Measurements from ENCODE around the gene LRRK1. TPM values are rescaled to one million over a fixed set of nuclear protein-coding genes. Genes with fewer than 3 reads are reported as not detected.

Gene LRRK1
- total and polyA plus RNA-seq, 2 of the 4 experiments (the other 2 are of a cell fraction) = 3.0 to 5.8 TPM

- Histone ChIP-seq H3K4me2 (ENCODE audit: low read depth, low read length) (no peak overlapping the region), H2BK120ac (ENCODE audit: low read depth, low read length) (no peak overlapping the region), H3K56ac (ENCODE audit: extremely low read depth, insufficient read depth, low read length) (no peak overlapping the region), H2BK15ac (ENCODE audit: low read depth, low read length) (no peak overlapping the region), H2BK5ac (ENCODE audit: low read depth, low read length, poor library complexity, severe bottlenecking) (no peak overlapping the region), H3K36me3 (ENCODE audit: control insufficient read depth, insufficient read depth, low read length) (0 out of 2 replicates have a peak, but pooled peaks cover 2% of the 10 kb centered on the region), H3K14ac (replicated peaks; ENCODE audit: low read depth, low read length) (no peak overlapping the region), H2AK5ac (ENCODE audit: low read depth, low read length) (no peak overlapping the region), H3K9me1 (ENCODE audit: insufficient read depth, low read length) (peaks cover 3% of the 10 kb centered on the region; the same call in 1 of the 2 replicates), H3K4ac (ENCODE audit: low read depth, low read length) (no peak overlapping the region), H3K9me3 (ENCODE audit: control insufficient read depth, insufficient read depth, low read length) (peaks cover 6% of the 10 kb centered on the region), H3K27ac (ENCODE audit: insufficient read depth, low read length) (no peak overlapping the region), H4K8ac (ENCODE audit: low read depth in 2 of 2, low read length in 2 of 2) (no peak overlapping the region), H3K4me3 (ENCODE audit: insufficient read depth, low read depth, low read length) (no peak overlapping the region), H3K4me1 (ENCODE audit: control insufficient read depth, insufficient read depth, low read length) (peaks cover 6% of the 10 kb centered on the region), H4K91ac (ENCODE audit: insufficient read depth, low read depth, low read length) (no peak overlapping the region), H3K9ac (ENCODE audit: low read depth, low read length) (no peak overlapping the region), H3K79me1 (ENCODE audit: low read depth in 1 of 2, low read length in 2 of 2) (no peaks in the 10 kb centered on the region), H3K27me3 (ENCODE audit: control insufficient read depth, insufficient read depth, low read length) (no peaks in the 10 kb centered on the region), H3K23ac (ENCODE audit: low read depth, low read length) (no peak overlapping the region), H4K20me1 (ENCODE audit: insufficient read depth, low read length) (no peaks in the 10 kb centered on the region), H4K5ac (ENCODE audit: low read depth, low read length) (no peak overlapping the region), H2BK20ac (ENCODE audit: low read depth, low read length) (no peak overlapping the region), H3K18ac (ENCODE audit: low read depth, low read length) (no peak overlapping the region), H2AK9ac (replicated peaks; ENCODE audit: low read depth, low read length, poor library complexity) (no peak overlapping the region), H2AFZ (replicated peaks; ENCODE audit: low read length, poor library complexity) (no peak overlapping the region)
- in situ Hi-C loops (cut with MboI; ENCODE audit: low sequenced_read_pairs) (no loop called here), dilution Hi-C loops (cut with HindIII; ENCODE audit: low sequenced_read_pairs, unreplicated experiment) (loop anchor here (25.0 kb wide), 1 partner anchor 364 kb away; no protein-coding TSS in a partner anchor), intact Hi-C loops (cut with micrococcal nuclease) (no loop called here)
- 95% methylated on average over 6 of the region's 6 CpGs; no CpG with 5 or more reads in 1 of the 2 experiments for WGBS, 2 experiments (ENCODE audit: extremely low coverage in 2 of 2, insufficient read length in 1 of 2)
- DNase-seq = no peak
- TF ChIP-seq NFE2L2 (IDR thresholded peaks at IDR 0.05; ENCODE audit: low read depth, low read length) = no peak
- no peak for TF ChIP-seq CTCF (conservative IDR thresholded peaks at IDR 0.05; ENCODE audit: low read depth, low read length)
- no peak for TF ChIP-seq BHLHE40 (IDR thresholded peaks at IDR 0.05; ENCODE audit: low read depth, low read length)
- no peak for TF ChIP-seq USF2 (IDR thresholded peaks at IDR 0.05; ENCODE audit: low read depth, low read length)
- TF ChIP-seq MAFK (IDR thresholded peaks at IDR 0.05; ENCODE audit: low read depth, low read length) = no peak
- TF ChIP-seq SMC3 (IDR thresholded peaks at IDR 0.05; ENCODE audit: low read depth, low read length) = no peak
- TF ChIP-seq ELK1 (IDR thresholded peaks at IDR 0.05; ENCODE audit: borderline replicate concordance, low read depth, low read length) = no peak
- no peak for TF ChIP-seq CEBPB (IDR thresholded peaks at IDR 0.05; ENCODE audit: low read depth, low read length)
- TF ChIP-seq RAD21 (IDR thresholded peaks at IDR 0.05; ENCODE audit: low read length) = no peak
- TF ChIP-seq RFX5 (IDR thresholded peaks at IDR 0.05; ENCODE audit: low read depth, low read length) = no peak
- TF ChIP-seq POLR2A (IDR thresholded peaks at IDR 0.05; ENCODE audit: low read depth, low read length) = no peak
- TF ChIP-seq CHD1 (IDR thresholded peaks at IDR 0.05; ENCODE audit: low read depth, low read length) = no peak
- no peak for TF ChIP-seq MAZ (IDR thresholded peaks at IDR 0.05; ENCODE audit: borderline replicate concordance, low read depth, low read length)
- TF ChIP-seq RCOR1 (IDR thresholded peaks at IDR 0.05; ENCODE audit: insufficient replicate concordance, low read length) = no peak
- TF ChIP-seq MXI1 (IDR thresholded peaks at IDR 0.05; ENCODE audit: borderline replicate concordance, low read depth, low read length) = no peak
- no peak for TF ChIP-seq FOS (IDR thresholded peaks at IDR 0.05; ENCODE audit: low read depth, low read length)
- BruUV-seq (replicated peaks) = no TSS peak
- ChIA-PET CTCF (interaction anchor here (0.9 kb wide), 1 partner anchor 83 kb away, joined by 3 read pairs; no protein-coding TSS in a partner anchor), POLR2A (ENCODE audit: unreplicated experiment) (no interaction called here)
- no peak for ATAC-seq (ENCODE audit: low read depth)
These were observed 81.9 kb downstream of the LRRK1 start for GRCh38 chr15:101001056-101001455.
